ENCODE measurements around the gene SYCE1L. TPM values are rescaled to one million over a fixed set of nuclear protein-coding genes. Genes with fewer than 3 reads are reported as not detected.
"Not testable (repeated sequence)": the region's sequence is repeated elsewhere in the genome, so short reads cannot be mapped to it uniquely, and the experiment has no call there.

The SYCE1L gene
- total RNA-seq, 4 donors from 2014 or later, result 0.57 to 4.3 TPM; not detected in 2

GRCh38 chr16:77171745-77172635, 27.2 kb upstream of the SYCE1L start:
- TF ChIP-seq EP300 (IDR thresholded peaks at IDR 0.05), result no peak
- TF ChIP-seq CTCF (IDR thresholded peaks at IDR 0.05), result peak; percentile 57 to 72 (median 61)
- H3K9me3 ChIP-seq, result no peaks in the 10 kb centered on the region
- intact Hi-C loops (cut with DNase I), result loop anchor here (5.0 kb wide), 1 partner anchor 1385 kb away; no protein-coding TSS in a partner anchor
- no peak overlapping the region for H3K27ac ChIP-seq (replicated peaks in 1 of 4)
- DNase-seq (ENCODE audit: extremely low spot score), result no peak
- H3K27me3 ChIP-seq, result peaks cover 0 to 23% (median 2%) of the 10 kb centered on the region in 4 donors
- WGBS, result 55% methylated on average over 5 of the region's 5 CpGs
- H3K36me3 ChIP-seq, result no peaks in the 10 kb centered on the region
- no peak overlapping the region for H3K4me3 ChIP-seq
- H3K4me1 ChIP-seq, result no peaks in the 10 kb centered on the region

- H3K9me3 ChIP-seq, result no peaks in the 10 kb centered on the region
- intact Hi-C loops (cut with DNase I), result loop anchor here (5.0 kb wide), 1 partner anchor 1386 kb away; no protein-coding TSS in a partner anchor
- peaks cover 0 to 23% (median 2%) of the 10 kb centered on the region in 4 donors for H3K27me3 ChIP-seq
- H3K4me3 ChIP-seq, result no peak overlapping the region
- H3K27ac ChIP-seq (replicated peaks in 1 of 4), result no peak overlapping the region
- no peaks in the 10 kb centered on the region for H3K36me3 ChIP-seq
- TF ChIP-seq EP300 (IDR thresholded peaks at IDR 0.05), result no peak
- TF ChIP-seq POLR2AphosphoS5 (IDR thresholded peaks at IDR 0.05), result peak in 1 of 2 donors; percentile 10
- no peak for TF ChIP-seq POLR2A (IDR thresholded peaks at IDR 0.05; ENCODE audit: low read depth)
- TF ChIP-seq CTCF (IDR thresholded peaks at IDR 0.05), result no peak
- H3K4me1 ChIP-seq, result no peaks in the 10 kb centered on the region
- DNase-seq (ENCODE audit: extremely low spot score), result no peak
These were observed 26.3 kb upstream of the SYCE1L start for GRCh38 chr16:77172951-77173350.

- 78% methylated on average over 1 of the region's 1 CpG for WGBS
- no peak for DNase-seq (ENCODE audit: extremely low spot score)
These were observed 16.1 kb upstream of the SYCE1L start for GRCh38 chr16:77183137-77183536.

GRCh38 chr16:77186298-77186697, 12.9 kb upstream of the SYCE1L start:
- WGBS, result 82% methylated on average over 1 of the region's 1 CpG
- intact Hi-C loops (cut with DNase I); H3K36me3 ChIP-seq: not testable (repeated sequence)

More at GRCh38 chr16:77183137-77183536, 16.1 kb upstream of the SYCE1L start:
- intact Hi-C loops (cut with DNase I), result no loop called here
- H3K4me3 ChIP-seq, result no peak overlapping the region
- TF ChIP-seq POLR2AphosphoS5 (IDR thresholded peaks at IDR 0.05) (no peak), EP300 (IDR thresholded peaks at IDR 0.05) (no peak), POLR2A (IDR thresholded peaks at IDR 0.05; ENCODE audit: low read depth) (no peak), CTCF (IDR thresholded peaks at IDR 0.05) (no peak)
- H3K27me3 ChIP-seq, result peaks cover 0 to 5% (median 2%) of the 10 kb centered on the region in 4 donors
- H3K9me3 ChIP-seq, result no peaks in the 10 kb centered on the region
- H3K4me1 ChIP-seq, result no peaks in the 10 kb centered on the region
- H3K36me3 ChIP-seq, result no peaks in the 10 kb centered on the region
- no peak overlapping the region for H3K27ac ChIP-seq (replicated peaks in 1 of 4)

GRCh38 chr16:77190190-77190477, 9.1 kb upstream of the SYCE1L start:
- intact Hi-C loops (cut with DNase I), result no loop called here
- peak overlapping the region; percentile 64 to 84 (median 78) for H3K4me3 ChIP-seq
- peaks cover 0 to 5% (median 2%) of the 10 kb centered on the region in 4 donors for H3K27me3 ChIP-seq
- peak overlapping the region; percentile 92 to 99 (median 94) for H3K27ac ChIP-seq (replicated peaks in 1 of 4)
- 0% methylated on average over 13 of the region's 19 CpGs for WGBS
- no peak for TF ChIP-seq POLR2AphosphoS5 (IDR thresholded peaks at IDR 0.05)
- TF ChIP-seq POLR2A (IDR thresholded peaks at IDR 0.05; ENCODE audit: low read depth), result no peak
- TF ChIP-seq EP300 (IDR thresholded peaks at IDR 0.05), result no peak
- no peak for TF ChIP-seq CTCF (IDR thresholded peaks at IDR 0.05)
- H3K9me3 ChIP-seq, result no peaks in the 10 kb centered on the region
- H3K4me1 ChIP-seq, result peaks cover 12 to 34% (median 27%) of the 10 kb centered on the region in 4 donors
- no peak for DNase-seq (ENCODE audit: extremely low spot score)
- H3K36me3 ChIP-seq, result peaks cover 8 to 22% (median 21%) of the 10 kb centered on the region in 4 donors

More at GRCh38 chr16:77186298-77186697, 12.9 kb upstream of the SYCE1L start:
- not testable (repeated sequence) for H3K27ac ChIP-seq (replicated peaks in 1 of 4); H3K4me1 ChIP-seq; DNase-seq (ENCODE audit: extremely low spot score); H3K27me3 ChIP-seq; H3K9me3 ChIP-seq; H3K4me3 ChIP-seq
